SK-N-SH treated with all-trans-retinoic acid at 6 μM for 48 hours (cell line): Measurements from ENCODE around the gene REEP1.

Experiments used
- ATAC-seq: fragments of 200-7000 bp; cut with Tn5 transposase; 3 replicates; pipeline ENCODE4 v1.9.1; 2020; ENCODE audit warnings: mild to moderate bottlenecking, moderate library complexity
- ARNTL ChIP-seq: fragments of 450-650 bp; formaldehyde crosslinking; IDR thresholded peaks from 2 replicates; pipeline ENCODE4 v1.5.0; 2020; ENCODE audit warnings: low read depth, mild to moderate bottlenecking, moderate library complexity, borderline replicate concordance
- BACH2 ChIP-seq: fragments of 250-450 bp; sonication (Bioruptor Pico); IDR thresholded peaks from 2 replicates; pipeline ENCODE4 v1.9.0; 2021; ENCODE audit warnings: mild to moderate bottlenecking, borderline replicate concordance
- CREB5 ChIP-seq: fragments of 250-450 bp; sonication (Bioruptor Pico); IDR thresholded peaks from 2 replicates; pipeline ENCODE4 v1.5.1; 2020; ENCODE audit warnings: low read depth, mild to moderate bottlenecking, moderate library complexity
- CSDC2 ChIP-seq: fragments of 250-450 bp; sonication (Bioruptor Pico); IDR thresholded peaks from 2 replicates; pipeline ENCODE4 v1.5.0; 2020; ENCODE audit warnings: mild to moderate bottlenecking, moderate library complexity
- GLIS3 ChIP-seq: fragments of 250-450 bp; sonication (Bioruptor Pico); IDR thresholded peaks from 2 replicates; pipeline ENCODE4 v1.5.0; 2020; ENCODE audit warnings: mild to moderate bottlenecking, moderate library complexity
- ISL1 ChIP-seq: fragments of 250-450 bp; sonication (Bioruptor Pico); IDR thresholded peaks from 2 replicates; pipeline ENCODE4 v2.1.2; 2022; ENCODE audit warnings: mild to moderate bottlenecking, moderate library complexity
- OSR1 ChIP-seq: fragments of 250-450 bp; sonication (Bioruptor Pico); IDR thresholded peaks from 2 replicates; pipeline ENCODE4 v1.8.0; 2022; ENCODE audit warnings: moderate library complexity, mild to moderate bottlenecking, inconsistent platforms
- PATZ1 ChIP-seq: fragments of 250-450 bp; sonication (Bioruptor Pico); IDR thresholded peaks from 2 replicates; pipeline ENCODE4 v1.8.0; 2020; ENCODE audit warnings: mild to moderate bottlenecking, moderate library complexity, borderline replicate concordance
- POU6F1 ChIP-seq: fragments of 250-450 bp; sonication (Bioruptor Pico); IDR thresholded peaks from 2 replicates; pipeline ENCODE4 v1.8.0; 2021; ENCODE audit warnings: low read depth, mild to moderate bottlenecking, moderate library complexity, borderline replicate concordance
- PPARA ChIP-seq: fragments of 250-450 bp; sonication (Bioruptor Pico); IDR thresholded peaks from 2 replicates; pipeline ENCODE4 v1.5.0; 2020; ENCODE audit warnings: mild to moderate bottlenecking, borderline replicate concordance
- RARB ChIP-seq: fragments of 250-450 bp; sonication (Bioruptor Pico); IDR thresholded peaks from 2 replicates; pipeline ENCODE4 v1.8.0; 2021; ENCODE audit warnings: mild to moderate bottlenecking, moderate library complexity
- SNAI2 ChIP-seq: fragments of 250-450 bp; sonication (Bioruptor Pico); IDR thresholded peaks from 2 replicates; pipeline ENCODE4 v1.5.0; 2020; ENCODE audit warnings: mild to moderate bottlenecking, moderate library complexity
- TCF4 ChIP-seq: fragments of 250-450 bp; sonication (Bioruptor Pico); IDR thresholded peaks from 2 replicates; pipeline ENCODE4 v1.8.0; 2021; ENCODE audit warnings: mild to moderate bottlenecking, moderate library complexity, borderline replicate concordance
- TOX ChIP-seq: fragments of 250-450 bp; sonication (Bioruptor Pico); IDR thresholded peaks from 2 replicates; pipeline ENCODE4 v1.8.0; 2021; ENCODE audit warnings: mild to moderate bottlenecking, moderate library complexity, borderline replicate concordance
- TSHZ2 ChIP-seq: fragments of 250-450 bp; sonication (Bioruptor Pico); IDR thresholded peaks from 2 replicates; pipeline ENCODE4 v1.5.0; 2020; ENCODE audit warnings: mild to moderate bottlenecking, moderate library complexity
- ZC3H10 ChIP-seq: fragments of 250-450 bp; sonication (Bioruptor Pico); IDR thresholded peaks from 2 replicates; pipeline ENCODE4 v1.5.1; 2021; ENCODE audit warnings: mild to moderate bottlenecking, moderate library complexity
- ZFP3 ChIP-seq: fragments of 250-450 bp; sonication (Bioruptor Pico); IDR thresholded peaks from 2 replicates; pipeline ENCODE4 v1.5.0; 2020; ENCODE audit warnings: mild to moderate bottlenecking, moderate library complexity
- ZFP30 ChIP-seq: fragments of 450-650 bp; formaldehyde crosslinking; IDR thresholded peaks from 2 replicates; pipeline ENCODE4 v1.5.0; 2022; ENCODE audit warnings: mild to moderate bottlenecking, moderate library complexity
- ZNF565 ChIP-seq: fragments of 450-650 bp; formaldehyde crosslinking; conservative IDR thresholded peaks from 2 replicates; pipeline ENCODE4 v1.5.0; 2020; ENCODE audit warnings: low read depth, mild to moderate bottlenecking, moderate library complexity
- ZNF70 ChIP-seq: fragments of 450-650 bp; formaldehyde crosslinking; IDR thresholded peaks from 2 replicates; pipeline ENCODE4 v1.5.0; 2020; ENCODE audit warnings: mild to moderate bottlenecking, moderate library complexity
- ZNF8 ChIP-seq: fragments of 450-650 bp; formaldehyde crosslinking; IDR thresholded peaks from 2 replicates; pipeline ENCODE4 v1.5.0; 2020; ENCODE audit warnings: mild to moderate bottlenecking, moderate library complexity

The REEP1 gene

GRCh38 chr2:86372641-86373502, 35.4 kb upstream of the REEP1 start:
- TF ChIP-seq PPARA (CRISPR knock-in tag) (no peak), ZFP30 (CRISPR knock-in tag) (no peak), PATZ1 (CRISPR knock-in tag) (no peak), POU6F1 (CRISPR knock-in tag) (no peak), ZNF70 (CRISPR knock-in tag) (no peak), ARNTL (CRISPR knock-in tag) (no peak), ZFP3 (CRISPR knock-in tag) (no peak), OSR1 (CRISPR knock-in tag) (no peak), ISL1 (CRISPR knock-in tag) (no peak), BACH2 (CRISPR knock-in tag) (no peak), ZNF565 (no peak), ZNF8 (CRISPR knock-in tag) (no peak), GLIS3 (CRISPR knock-in tag) (no peak), SNAI2 (CRISPR knock-in tag) (no peak), CSDC2 (CRISPR knock-in tag) (no peak), CREB5 (CRISPR knock-in tag) (no peak), ZC3H10 (CRISPR knock-in tag) (no peak)
- ATAC-seq = peak; percentile 89

GRCh38 chr2:86372133-86372532, 34.7 kb upstream of the REEP1 start:
- no peak for ATAC-seq
- TF ChIP-seq ZFP30 (CRISPR knock-in tag) (peak; percentile 46; the same call in 1 of the 2 replicates), TCF4 (no peak), ARNTL (CRISPR knock-in tag) (no peak), OSR1 (CRISPR knock-in tag) (no peak), RARB (CRISPR knock-in tag) (no peak), ZNF565 (no peak), CSDC2 (CRISPR knock-in tag) (no peak)

- no peak for TF ChIP-seq ZNF70 (CRISPR knock-in tag)
- no peak for TF ChIP-seq ZNF565
- TF ChIP-seq TSHZ2 (CRISPR knock-in tag) = no peak
- TF ChIP-seq ZFP3 (CRISPR knock-in tag) = no peak
- TF ChIP-seq PATZ1 (CRISPR knock-in tag) = no peak
- no peak for TF ChIP-seq BACH2 (CRISPR knock-in tag)
- TF ChIP-seq ZC3H10 (CRISPR knock-in tag) = no peak
- TF ChIP-seq TOX (CRISPR knock-in tag) = no peak
- TF ChIP-seq ZFP30 (CRISPR knock-in tag) = no peak
- no peak for TF ChIP-seq ZNF8 (CRISPR knock-in tag)
- no peak for TF ChIP-seq CSDC2 (CRISPR knock-in tag)
- no peak for TF ChIP-seq OSR1 (CRISPR knock-in tag)
- no peak for TF ChIP-seq POU6F1 (CRISPR knock-in tag)
- no peak for TF ChIP-seq RARB (CRISPR knock-in tag)
- TF ChIP-seq CREB5 (CRISPR knock-in tag) = no peak
- ATAC-seq = no peak
These were observed 34.1 kb upstream of the REEP1 start for GRCh38 chr2:86371527-86371926.
